ENCODE data around the gene ELOF1. TPM values are rescaled to one million over a fixed set of nuclear protein-coding genes. Genes with fewer than 3 reads are reported as not detected.

The ELOF1 gene
- total and polyA plus RNA-seq, 2 of the 13 experiments (the other 11 are each of a cell fraction or from before 2014, with no cell fraction given): 14.5 to 43.2 TPM

GRCh38 chr19:11506101-11506555 is 52.9 kb downstream of the ELOF1 start (continued):
- TF ChIP-seq PAF1 (CRISPR knock-in tag; IDR thresholded peaks at IDR 0.05) (no peak), ZNF260 (CRISPR knock-in tag; IDR thresholded peaks at IDR 0.05; ENCODE audit: borderline replicate concordance, low read depth) (no peak), ZNF143 (CRISPR knock-in tag; IDR thresholded peaks at IDR 0.05) (no peak), RELA (CRISPR knock-in tag; IDR thresholded peaks at IDR 0.05) (no peak), ZBTB46 (CRISPR knock-in tag; IDR thresholded peaks at IDR 0.05; ENCODE audit: borderline replicate concordance) (no peak), NFATC3 (CRISPR knock-in tag; IDR thresholded peaks at IDR 0.05) (no peak), ZBTB20 (CRISPR knock-in tag; IDR thresholded peaks at IDR 0.05; ENCODE audit: borderline replicate concordance, low read depth) (no peak), MTF2 (CRISPR knock-in tag; IDR thresholded peaks at IDR 0.05; ENCODE audit: borderline replicate concordance) (no peak), ZNF570 (CRISPR knock-in tag; IDR thresholded peaks at IDR 0.05; ENCODE audit: borderline replicate concordance) (no peak), HBP1 (CRISPR knock-in tag; IDR thresholded peaks at IDR 0.05; ENCODE audit: low read depth) (no peak), ZNF780A (CRISPR knock-in tag; IDR thresholded peaks at IDR 0.05) (no peak), MED1 (CRISPR knock-in tag; IDR thresholded peaks at IDR 0.05) (no peak), CSRNP1 (CRISPR knock-in tag; IDR thresholded peaks at IDR 0.05) (no peak), ZNF609 (CRISPR knock-in tag; IDR thresholded peaks at IDR 0.05; ENCODE audit: borderline replicate concordance) (no peak), MAX (IDR thresholded peaks at IDR 0.05) (0 out of 2 replicates have a peak, but pooled peaks have one; percentile 0), MAFK (conservative IDR thresholded peaks at IDR 0.05 in 1 of 2, IDR thresholded peaks at IDR 0.05 in 1 of 2; ENCODE audit: low read length in 2 of 2) (no peak), LCORL (IDR thresholded peaks at IDR 0.05) (no peak), LCORL (CRISPR knock-in tag; IDR thresholded peaks at IDR 0.05) (no peak), ZBTB38 (CRISPR knock-in tag; IDR thresholded peaks at IDR 0.05) (peak; percentile 90), ZSCAN12 (CRISPR knock-in tag; IDR thresholded peaks at IDR 0.05) (no peak), NFE2L1 (CRISPR knock-in tag; IDR thresholded peaks at IDR 0.05; ENCODE audit: borderline replicate concordance) (no peak)
